HL-60 (cell line): ENCODE data around the gene CCDC93.

Experiments
- DNase-seq, 2 experiments: peaks; one replicate each; pipeline ENCODE4 v3.0.0-alpha.2; 2010 to 2020; ENCODE audit warnings: low read depth in 1 of 2, low spot score in 1 of 2
- H3K27ac ChIP-seq: fragments of 250-450 bp; sonication (Bioruptor Pico); replicated peaks from 2 replicates; pipeline ENCODE4 v1.5.1; 2020; ENCODE audit warnings: mild to moderate bottlenecking, moderate library complexity
- H3K27me3 ChIP-seq: fragments of 250-450 bp; sonication (Bioruptor Pico); 2 replicates; pipeline ENCODE4 v1.5.1; 2021; ENCODE audit warnings: mild to moderate bottlenecking, moderate library complexity; ENCODE audit not compliant: insufficient read depth, poor library complexity, severe bottlenecking
- H3K4me3 ChIP-seq: replicated peaks from 2 replicates; pipeline ENCODE4 v1.5.1; 2011; ENCODE audit warnings: mild to moderate bottlenecking, control low read depth, low read length; ENCODE audit not compliant: insufficient read depth
- GABPA ChIP-seq: IDR thresholded peaks from 2 replicates; pipeline ENCODE4 v1.6.1; 2012; ENCODE audit warnings: low read depth
- POLR2AphosphoS5 ChIP-seq: IDR thresholded peaks from 2 replicates; pipeline ENCODE4 v1.6.1; 2012; ENCODE audit warnings: low read depth
- SPI1 ChIP-seq: IDR thresholded peaks from 2 replicates; pipeline ENCODE4 v1.6.1; 2012; ENCODE audit warnings: low read depth, mild to moderate bottlenecking, borderline replicate concordance
- long read RNA-seq: library from polyadenylated mRNA; unstranded; transcript quantifications from one replicate; pipeline ENCODE4 v2.0.0, GENCODE V29; 2020
- TF ChIP-seq, protein P1 (sequence below): IDR thresholded peaks from one replicate; pipeline ENCODE4 v1.5.1; 2011; ENCODE audit warnings: low read length, control low read depth, inconsistent platforms; ENCODE audit not compliant: insufficient read depth
- TF ChIP-seq, protein P2 (sequence below): IDR thresholded peaks from 2 replicates; pipeline ENCODE4 v1.6.1; 2012; ENCODE audit warnings: low read depth; ENCODE audit not compliant: insufficient replicate concordance

CCDC93 gene, protein sequence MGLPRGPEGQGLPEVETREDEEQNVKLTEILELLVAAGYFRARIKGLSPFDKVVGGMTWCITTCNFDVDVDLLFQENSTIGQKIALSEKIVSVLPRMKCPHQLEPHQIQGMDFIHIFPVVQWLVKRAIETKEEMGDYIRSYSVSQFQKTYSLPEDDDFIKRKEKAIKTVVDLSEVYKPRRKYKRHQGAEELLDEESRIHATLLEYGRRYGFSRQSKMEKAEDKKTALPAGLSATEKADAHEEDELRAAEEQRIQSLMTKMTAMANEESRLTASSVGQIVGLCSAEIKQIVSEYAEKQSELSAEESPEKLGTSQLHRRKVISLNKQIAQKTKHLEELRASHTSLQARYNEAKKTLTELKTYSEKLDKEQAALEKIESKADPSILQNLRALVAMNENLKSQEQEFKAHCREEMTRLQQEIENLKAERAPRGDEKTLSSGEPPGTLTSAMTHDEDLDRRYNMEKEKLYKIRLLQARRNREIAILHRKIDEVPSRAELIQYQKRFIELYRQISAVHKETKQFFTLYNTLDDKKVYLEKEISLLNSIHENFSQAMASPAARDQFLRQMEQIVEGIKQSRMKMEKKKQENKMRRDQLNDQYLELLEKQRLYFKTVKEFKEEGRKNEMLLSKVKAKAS
- long read RNA-seq, full-length matches to known transcripts = 4 of 96 reads
- long read RNA-seq, partial matches to known transcripts = 69 of 96 reads
- long read RNA-seq, other reads (novel, unspliced or antisense) = 23 of 96 reads

DNA sequence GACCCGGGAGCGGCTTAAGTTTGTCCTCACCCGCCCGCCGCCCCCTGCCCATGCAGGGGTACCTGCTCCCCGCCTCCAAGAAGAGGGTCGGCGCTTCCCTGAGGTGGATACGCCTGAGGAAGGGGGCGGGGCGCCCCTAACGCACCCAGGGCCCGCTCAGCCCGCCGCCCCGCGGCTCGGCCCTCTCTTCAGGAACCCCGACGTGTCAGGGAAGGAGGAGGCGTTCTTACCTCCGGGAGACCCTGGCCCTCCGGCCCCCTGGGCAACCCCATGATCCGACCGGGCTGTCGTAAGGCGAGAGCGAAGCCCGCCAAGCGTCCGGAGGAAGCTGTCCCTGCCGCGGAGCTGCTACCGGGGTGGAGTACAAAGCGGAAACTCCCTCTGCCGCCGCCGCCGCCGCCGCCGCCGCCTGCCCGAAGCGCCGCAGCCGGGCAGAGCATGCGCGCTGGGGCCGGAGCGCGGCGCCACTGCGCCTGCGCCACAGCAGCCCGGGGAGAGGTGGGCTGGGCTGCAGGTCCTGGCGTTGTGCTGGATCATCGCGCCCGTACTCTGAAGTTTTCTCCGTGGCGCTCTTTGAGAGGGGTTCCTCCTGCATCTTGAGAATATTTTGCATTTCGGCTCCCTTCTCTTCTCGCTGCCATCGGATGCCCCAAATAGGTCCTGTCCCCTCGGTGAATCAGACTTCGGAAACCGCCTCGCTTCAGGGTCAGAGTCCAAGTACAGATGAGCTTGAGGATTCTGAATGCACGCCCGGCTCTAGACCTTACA lies at the start of gene CCDC93:
TSS of gene CCDC93 (minus strand) at position 347 of the 768 bp plus-strand sequence. CDS start at position 272, 75 bp downstream.
- Histone ChIP-seq H3K27me3 (no peaks in the 10 kb centered on the region), H3K4me3 (peak within 1 kb of the TSS; percentile 96), H3K27ac (peak within 1 kb of the TSS; percentile 92)
- DNase-seq = peak; percentile 71 to 84
- TF ChIP-seq GABPA = peak; percentile 61; the same call in 1 of the 2 replicates
- TF ChIP-seq, protein P1, sequence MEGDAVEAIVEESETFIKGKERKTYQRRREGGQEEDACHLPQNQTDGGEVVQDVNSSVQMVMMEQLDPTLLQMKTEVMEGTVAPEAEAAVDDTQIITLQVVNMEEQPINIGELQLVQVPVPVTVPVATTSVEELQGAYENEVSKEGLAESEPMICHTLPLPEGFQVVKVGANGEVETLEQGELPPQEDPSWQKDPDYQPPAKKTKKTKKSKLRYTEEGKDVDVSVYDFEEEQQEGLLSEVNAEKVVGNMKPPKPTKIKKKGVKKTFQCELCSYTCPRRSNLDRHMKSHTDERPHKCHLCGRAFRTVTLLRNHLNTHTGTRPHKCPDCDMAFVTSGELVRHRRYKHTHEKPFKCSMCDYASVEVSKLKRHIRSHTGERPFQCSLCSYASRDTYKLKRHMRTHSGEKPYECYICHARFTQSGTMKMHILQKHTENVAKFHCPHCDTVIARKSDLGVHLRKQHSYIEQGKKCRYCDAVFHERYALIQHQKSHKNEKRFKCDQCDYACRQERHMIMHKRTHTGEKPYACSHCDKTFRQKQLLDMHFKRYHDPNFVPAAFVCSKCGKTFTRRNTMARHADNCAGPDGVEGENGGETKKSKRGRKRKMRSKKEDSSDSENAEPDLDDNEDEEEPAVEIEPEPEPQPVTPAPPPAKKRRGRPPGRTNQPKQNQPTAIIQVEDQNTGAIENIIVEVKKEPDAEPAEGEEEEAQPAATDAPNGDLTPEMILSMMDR = no peak
- peak; percentile 44; the same call in 1 of the 2 replicates for TF ChIP-seq POLR2AphosphoS5
- TF ChIP-seq, protein P2, sequence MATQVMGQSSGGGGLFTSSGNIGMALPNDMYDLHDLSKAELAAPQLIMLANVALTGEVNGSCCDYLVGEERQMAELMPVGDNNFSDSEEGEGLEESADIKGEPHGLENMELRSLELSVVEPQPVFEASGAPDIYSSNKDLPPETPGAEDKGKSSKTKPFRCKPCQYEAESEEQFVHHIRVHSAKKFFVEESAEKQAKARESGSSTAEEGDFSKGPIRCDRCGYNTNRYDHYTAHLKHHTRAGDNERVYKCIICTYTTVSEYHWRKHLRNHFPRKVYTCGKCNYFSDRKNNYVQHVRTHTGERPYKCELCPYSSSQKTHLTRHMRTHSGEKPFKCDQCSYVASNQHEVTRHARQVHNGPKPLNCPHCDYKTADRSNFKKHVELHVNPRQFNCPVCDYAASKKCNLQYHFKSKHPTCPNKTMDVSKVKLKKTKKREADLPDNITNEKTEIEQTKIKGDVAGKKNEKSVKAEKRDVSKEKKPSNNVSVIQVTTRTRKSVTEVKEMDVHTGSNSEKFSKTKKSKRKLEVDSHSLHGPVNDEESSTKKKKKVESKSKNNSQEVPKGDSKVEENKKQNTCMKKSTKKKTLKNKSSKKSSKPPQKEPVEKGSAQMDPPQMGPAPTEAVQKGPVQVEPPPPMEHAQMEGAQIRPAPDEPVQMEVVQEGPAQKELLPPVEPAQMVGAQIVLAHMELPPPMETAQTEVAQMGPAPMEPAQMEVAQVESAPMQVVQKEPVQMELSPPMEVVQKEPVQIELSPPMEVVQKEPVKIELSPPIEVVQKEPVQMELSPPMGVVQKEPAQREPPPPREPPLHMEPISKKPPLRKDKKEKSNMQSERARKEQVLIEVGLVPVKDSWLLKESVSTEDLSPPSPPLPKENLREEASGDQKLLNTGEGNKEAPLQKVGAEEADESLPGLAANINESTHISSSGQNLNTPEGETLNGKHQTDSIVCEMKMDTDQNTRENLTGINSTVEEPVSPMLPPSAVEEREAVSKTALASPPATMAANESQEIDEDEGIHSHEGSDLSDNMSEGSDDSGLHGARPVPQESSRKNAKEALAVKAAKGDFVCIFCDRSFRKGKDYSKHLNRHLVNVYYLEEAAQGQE = no peak

DNA sequence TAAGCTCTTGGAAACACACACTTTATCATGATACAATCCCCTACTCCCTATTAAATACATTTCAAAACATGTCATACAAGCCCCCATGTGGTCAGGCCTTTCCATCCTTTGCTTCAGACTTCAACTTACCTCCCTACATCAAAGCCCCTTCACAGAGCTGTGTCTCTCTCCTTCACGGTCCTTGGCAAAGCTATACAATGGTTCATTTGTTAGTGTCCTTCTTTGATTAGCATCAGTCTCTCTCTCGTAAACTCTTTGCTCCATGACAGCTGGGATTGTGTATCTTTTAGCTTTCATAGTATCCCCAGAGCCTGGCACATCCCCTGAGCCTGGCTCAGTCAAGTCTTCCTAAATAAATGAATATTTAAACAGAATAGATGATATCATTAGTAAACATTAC lies 48.8 kb upstream of the CCDC93 start:
- Histone ChIP-seq H3K4me3 (no peak overlapping the region), H3K27me3 (peaks cover 3% of the 10 kb centered on the region), H3K27ac (no peak overlapping the region)
- TF ChIP-seq, protein P1 = no peak
- TF ChIP-seq, protein P2 = no peak
- no peak for TF ChIP-seq POLR2AphosphoS5
- TF ChIP-seq SPI1 = no peak
- TF ChIP-seq GABPA = no peak
- DNase-seq = no peak

DNA sequence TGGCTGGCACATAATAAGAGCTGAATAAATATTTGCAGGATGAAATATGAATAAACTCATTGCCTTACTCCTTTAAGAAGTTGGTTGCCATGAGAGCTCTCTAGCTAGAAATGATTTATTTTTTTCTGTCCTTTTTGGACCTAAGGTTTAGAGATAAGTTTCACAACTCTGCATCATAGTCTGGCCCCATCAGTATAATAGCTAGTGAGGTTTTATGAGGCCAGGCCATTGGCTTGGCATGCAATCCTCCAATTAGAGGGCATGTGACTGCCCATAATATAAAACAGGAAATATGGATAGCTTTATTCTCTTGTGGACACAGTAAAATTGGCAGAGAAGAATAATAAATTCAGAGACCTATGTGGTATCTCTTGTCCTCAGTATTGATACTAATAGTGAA lies 48.2 kb upstream of the CCDC93 start:
- peaks cover 3% of the 10 kb centered on the region for H3K27me3 ChIP-seq
- DNase-seq = no peak
- no peak for TF ChIP-seq GABPA
- TF ChIP-seq, protein P2 = no peak
- H3K4me3 ChIP-seq = no peak overlapping the region
- no peak overlapping the region for H3K27ac ChIP-seq
